K562 (cell line): ENCODE data around the gene MCAM. TPM values are rescaled to one million over a fixed set of nuclear protein-coding genes. Genes with fewer than 3 reads are reported as not detected.

ENCODE experiments used
- ARID3A ChIP-seq: IDR thresholded peaks from 2 replicates; pipeline ENCODE4 v1.6.1; 2012; ENCODE audit warnings: low read depth, low read length, improper control_type of control experiment, borderline replicate concordance
- ATF1 ChIP-seq, 2 experiments: fragments of 450-650 bp in 1 of 2; IDR thresholded peaks; 2 replicates each; pipeline ENCODE4 v1.6.1; 2016; ENCODE audit warnings: missing compliant biosample characterization in 1 of 2, missing genetic modification characterization in 1 of 2
- C11orf30 ChIP-seq: fragments of 450-650 bp; IDR thresholded peaks from 2 replicates; pipeline ENCODE4 v1.6.1; 2016; ENCODE audit warnings: low read depth, mild to moderate bottlenecking
- CTCFL ChIP-seq: IDR thresholded peaks from 2 replicates; pipeline ENCODE4 v1.6.1; 2011; ENCODE audit warnings: borderline replicate concordance, low read depth, mild to moderate bottlenecking, moderate library complexity, low read length; ENCODE audit not compliant: insufficient read depth, poor library complexity, severe bottlenecking
- E2F3 ChIP-seq: fragments of 250-450 bp; sonication (Bioruptor Pico); IDR thresholded peaks from 2 replicates; pipeline ENCODE4 v1.4.0; 2020; ENCODE audit warnings: mild to moderate bottlenecking
- EGR1 ChIP-seq: fragments of 450-650 bp; conservative IDR thresholded peaks from 2 replicates; pipeline ENCODE4 v1.6.1; 2017; ENCODE audit warnings: mild to moderate bottlenecking
- HNRNPK ChIP-seq: fragments of 200-400 bp; formaldehyde crosslinking; IDR thresholded peaks from one replicate; pipeline ENCODE4 v1.6.1; 2018; ENCODE audit warnings: mild to moderate bottlenecking, low read depth, low read length; ENCODE audit not compliant: poor library complexity, severe bottlenecking
- HOXB6 ChIP-seq: fragments of 250-450 bp; sonication (Bioruptor Pico); IDR thresholded peaks from 2 replicates; pipeline ENCODE4 v1.5.1; 2022; ENCODE audit warnings: mild to moderate bottlenecking, borderline replicate concordance
- MYNN ChIP-seq, 2 experiments: sonication (generic); formaldehyde crosslinking in 1 of 2; IDR thresholded peaks; 2 replicates each; pipeline versions ENCODE4 v1.5.0 to v1.6.1; 2016 to 2020; ENCODE audit warnings: antibody characterized with exemption in 1 of 2, missing genetic modification reagents in 1 of 2
- PML ChIP-seq: IDR thresholded peaks from 2 replicates; pipeline ENCODE4 v1.6.1; 2012; ENCODE audit warnings: low read length, inconsistent platforms
- PTBP1 ChIP-seq: fragments of 200-400 bp; formaldehyde crosslinking; IDR thresholded peaks from 2 replicates; pipeline ENCODE4 v1.6.1; 2017; ENCODE audit warnings: low read depth, low read length
- SAP30 ChIP-seq: fragments of 200-600 bp; sonication (generic); IDR thresholded peaks from 2 replicates; pipeline ENCODE4 v1.6.1; 2012; ENCODE audit warnings: borderline replicate concordance, low read depth, mild to moderate bottlenecking, moderate library complexity, low read length, control low read depth, inconsistent platforms; ENCODE audit not compliant: insufficient read depth, poor library complexity, severe bottlenecking
- SMAD4 ChIP-seq: fragments of 250-450 bp; sonication (Bioruptor Pico); conservative IDR thresholded peaks from 2 replicates; pipeline ENCODE4 v1.8.0; 2021; ENCODE audit warnings: inconsistent platforms, mild to moderate bottlenecking, moderate library complexity
- SMC3 ChIP-seq: conservative IDR thresholded peaks from 2 replicates; pipeline ENCODE4 v1.6.1; 2011; ENCODE audit warnings: low read depth, low read length, improper control_type of control experiment; ENCODE audit not compliant: insufficient read depth
- SRSF7 ChIP-seq: fragments of 200-400 bp; formaldehyde crosslinking; optimal IDR thresholded peaks from 2 replicates; pipeline ENCODE3; 2017; ENCODE audit warnings: mild to moderate bottlenecking, low read depth, low read length
- STAG1 ChIP-seq: sonication (generic); formaldehyde crosslinking; IDR thresholded peaks from 2 replicates; pipeline ENCODE4 v1.5.0; 2020; ENCODE audit warnings: missing genetic modification reagents, borderline replicate concordance
- TAF7 ChIP-seq: fragments of 450-650 bp; IDR thresholded peaks from 2 replicates; pipeline ENCODE4 v1.6.1; 2016; ENCODE audit warnings: missing genetic modification characterization, missing compliant biosample characterization
- ZFP91 ChIP-seq: sonication (generic); formaldehyde crosslinking; IDR thresholded peaks from 2 replicates; pipeline ENCODE4 v1.8.0; 2022; ENCODE audit warnings: mild to moderate bottlenecking, missing genetic modification reagents
- ZNF436 ChIP-seq: fragments of 250-450, 450-650 bp; sonication (Bioruptor Pico); formaldehyde crosslinking; IDR thresholded peaks from 2 replicates; pipeline ENCODE4 v1.7.0; 2020; ENCODE audit warnings: mild to moderate bottlenecking
- polyA plus RNA-seq, 8 experiments: library from polyadenylated mRNA; depleted of rRNA in 4 of 8; stranded (reverse) in 5 of 8; unstranded in 3 of 8; fragments of >200 nt; fragmentation: Nextera tagmentation in 2 of 8; fragmentation: Illumina TruSeq in 1 of 8; extraction: Ambion mirVana in 2 of 8; extraction: Trizol in 1 of 8; gene quantifications; 2 replicates each; pipeline versions ENCODE4 v1.2.1 to v1.2.3, GENCODE V29; 2011 to 2014; ENCODE audit warnings: inconsistent platforms in 1 of 8, missing spikeins in 1 of 8
- total RNA-seq, 7 experiments: library from RNA; depleted of rRNA in 6 of 7; stranded (reverse); fragments of >200 nt in 6 of 7; fragmentation: Illumina TruSeq in 2 of 7; extraction: Trizol in 2 of 7; gene quantifications; 2 replicates each; pipeline versions ENCODE4 v1.2.1 to v1.2.3, GENCODE V29; 2011 to 2021; ENCODE audit warnings: low replicate concordance in 1 of 7

The MCAM gene
- total and polyA plus RNA-seq, 9 of the 15 experiments (the other 6 are each of a cell fraction or from before 2014, with no cell fraction given): 14.7 to 118 (median 53.6) TPM

GRCh38 chr11:119339589-119340334, 22.8 kb upstream of the MCAM start (continued):
- TF ChIP-seq ARID3A (no peak), EGR1 (peak; percentile 57), E2F3 (CRISPR knock-in tag) (peak; percentile 41; the same call in 1 of the 2 replicates), C11orf30 (no peak), ATF1 (CRISPR knock-in tag; IDR thresholded peaks at IDR 0.05) (no peak), ATF1 (tag; IDR thresholded peaks at IDR 0.05) (peak; percentile 50; the same call in 1 of the 2 replicates), CTCFL (peak; percentile 96), TAF7 (tag) (no peak), STAG1 (CRISPR knock-in tag) (peak; percentile 59), PML (no peak), PTBP1 (no peak), ZNF436 (CRISPR knock-in tag) (no peak), SAP30 (no peak), HNRNPK (no peak), SRSF7 (no peak), ZFP91 (CRISPR knock-in tag) (no peak), SMAD4 (peak; percentile 87; the same call in 1 of the 2 replicates), SMC3 (peak; percentile 58; the same call in 1 of the 2 replicates), MYNN (IDR thresholded peaks at IDR 0.05) (peak; percentile 45; the same call in 1 of the 2 replicates), MYNN (CRISPR knock-in tag; IDR thresholded peaks at IDR 0.05) (no peak), HOXB6 (CRISPR knock-in tag) (no peak)
